H1 (cell line): ENCODE results near the gene PDE4C.

Source experiments
- BRCA1 ChIP-seq: IDR thresholded peaks from 2 replicates; pipeline ENCODE4 v1.6.1; 2012; ENCODE audit warnings: low read depth, low read length, improper control_type of control experiment
- CTCF ChIP-seq, 3 experiments: IDR thresholded peaks; 1 replicate in 2 of 3; 2 replicates in 1 of 3; pipeline versions ENCODE4 v1.5.1 to v1.6.1; 2011; ENCODE audit warnings: low read length in 3 of 3, mild to moderate bottlenecking in 3 of 3, inconsistent platforms in 2 of 3, low read depth in 1 of 3, moderate library complexity in 1 of 3; ENCODE audit not compliant: insufficient read depth in 1 of 3; ENCODE audit errors: control extremely low read depth in 1 of 3
- SRF ChIP-seq: IDR thresholded peaks from 2 replicates; pipeline ENCODE4 v1.6.1; 2011; ENCODE audit warnings: mild to moderate bottlenecking, low read depth, low read length, moderate library complexity
- TF ChIP-seq, protein P1 (sequence below): IDR thresholded peaks from 2 replicates; pipeline ENCODE4 v1.6.1; 2011; ENCODE audit warnings: low read length, improper control_type of control experiment
- TF ChIP-seq, protein P2 (sequence below): IDR thresholded peaks from 2 replicates; pipeline ENCODE4 v1.6.1; 2012; ENCODE audit warnings: inconsistent platforms

DNA sequence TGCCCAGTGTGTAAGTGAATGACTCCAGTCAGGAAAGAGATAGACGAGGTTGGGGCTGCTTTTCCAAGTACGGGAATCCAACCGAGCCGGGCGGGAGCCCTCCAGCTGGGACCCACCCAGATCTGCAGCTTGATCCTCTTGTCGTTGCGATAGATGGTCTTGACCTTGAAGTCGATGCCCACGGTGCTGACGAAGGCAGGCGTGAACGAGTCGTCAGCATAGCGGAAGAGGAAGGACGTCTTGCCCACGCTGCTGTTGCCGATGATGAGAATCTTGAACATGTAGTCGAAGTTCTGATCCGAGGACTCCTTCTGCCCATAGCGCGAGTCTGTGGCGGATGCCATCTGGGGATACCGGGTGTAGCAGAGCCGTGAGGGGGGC lies 23.9 kb downstream of the PDE4C start:
- TF ChIP-seq SRF (no peak), BRCA1 (no peak), CTCF (IDR thresholded peaks at IDR 0.05; ENCODE audit: control extremely low read depth in 1 of 3, insufficient read depth in 1 of 3, low read depth in 1 of 3, low read length in 3 of 3) (no peak)
- TF ChIP-seq, protein P1, sequence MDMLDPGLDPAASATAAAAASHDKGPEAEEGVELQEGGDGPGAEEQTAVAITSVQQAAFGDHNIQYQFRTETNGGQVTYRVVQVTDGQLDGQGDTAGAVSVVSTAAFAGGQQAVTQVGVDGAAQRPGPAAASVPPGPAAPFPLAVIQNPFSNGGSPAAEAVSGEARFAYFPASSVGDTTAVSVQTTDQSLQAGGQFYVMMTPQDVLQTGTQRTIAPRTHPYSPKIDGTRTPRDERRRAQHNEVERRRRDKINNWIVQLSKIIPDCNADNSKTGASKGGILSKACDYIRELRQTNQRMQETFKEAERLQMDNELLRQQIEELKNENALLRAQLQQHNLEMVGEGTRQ = no peak
- TF ChIP-seq, protein P2, sequence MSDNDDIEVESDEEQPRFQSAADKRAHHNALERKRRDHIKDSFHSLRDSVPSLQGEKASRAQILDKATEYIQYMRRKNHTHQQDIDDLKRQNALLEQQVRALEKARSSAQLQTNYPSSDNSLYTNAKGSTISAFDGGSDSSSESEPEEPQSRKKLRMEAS = no peak
